Measurements from ENCODE around the gene GAN. TPM values are rescaled to one million over a fixed set of nuclear protein-coding genes. Genes with fewer than 3 reads are reported as not detected.
A peak's percentile ranks its signal among the peaks of the same experiment; 100 is the strongest.

The GAN gene
- total RNA-seq, 1 experiment from 2014 or later = 5.3 TPM

- Histone ChIP-seq H3K27me3 (ENCODE audit: low read length) (no peaks in the 10 kb centered on the region), H3K9me3 (ENCODE audit: low read length) (no peaks in the 10 kb centered on the region), H3K79me2 (ENCODE audit: low read length) (0 out of 2 replicates have a peak, but pooled peaks cover 4% of the 10 kb centered on the region), H3K36me3 (ENCODE audit: low read depth, low read length) (no peaks in the 10 kb centered on the region), H3K4me1 (ENCODE audit: insufficient read depth, low read length) (peaks cover 46% of the 10 kb centered on the region), H3F3A (ENCODE audit: low read length, unreplicated experiment) (no peaks in the 10 kb centered on the region), H4K20me1 (ENCODE audit: low read length) (no peaks in the 10 kb centered on the region), H3K4me3 (ENCODE audit: low read length) (no peak overlapping the region), H3K4me2 (ENCODE audit: low read length) (peak overlapping the region; percentile 65), H3K9me2 (replicated peaks; ENCODE audit: low read length) (no peaks in the 10 kb centered on the region), H3K9ac (ENCODE audit: low read length) (peak overlapping the region; percentile 77), H2AFZ (ENCODE audit: low read length) (no peak overlapping the region), H3K27ac (ENCODE audit: low read length) (peak overlapping the region; percentile 99)
- TF ChIP-seq EZH2 (IDR thresholded peaks at IDR 0.05; ENCODE audit: low read length, unreplicated experiment) = no peak
- TF ChIP-seq CTCF (conservative IDR thresholded peaks at IDR 0.05; ENCODE audit: low read depth, low read length) = no peak
- no peak for TF ChIP-seq EZH2phosphoT487 (IDR thresholded peaks at IDR 0.05; ENCODE audit: borderline replicate concordance, low read length)
- POLR2A ChIA-PET (ENCODE audit: unreplicated experiment) = interaction anchor here (0.6 to 1.0 kb wide), 2 partner anchors 249 to 461 kb away, joined by 3 read pairs; no protein-coding TSS in a partner anchor
- intact Hi-C loops (cut with micrococcal nuclease) = loop anchor here (2.0 to 5.0 kb wide), 4 partner anchors 41 to 317 kb away; no protein-coding TSS in a partner anchor
- ATAC-seq (peak; percentile 67), DNase-seq (peak; percentile 96)
- BruUV-seq (replicated peaks) = no TSS peak
- CTCF ChIA-PET = no interaction called here
Observed at GRCh38 chr16:81405702-81406113, 90.9 kb downstream of the GAN start.

GRCh38 chr16:81408409-81408950, 93.7 kb downstream of the GAN start:
- ChIA-PET POLR2A (ENCODE audit: unreplicated experiment) (no interaction called here), CTCF (no interaction called here)
- ATAC-seq = no peak
- H3F3A ChIP-seq (ENCODE audit: low read length, unreplicated experiment) = no peaks in the 10 kb centered on the region
- H3K9me2 ChIP-seq (replicated peaks; ENCODE audit: low read length) = no peaks in the 10 kb centered on the region
- H3K9me3 ChIP-seq (ENCODE audit: low read length) = no peaks in the 10 kb centered on the region
- no peak for DNase-seq
- H3K27ac ChIP-seq (ENCODE audit: low read length) = peak overlapping the region; percentile 100
- H2AFZ ChIP-seq (ENCODE audit: low read length) = no peak overlapping the region
- H3K27me3 ChIP-seq (ENCODE audit: low read length) = no peaks in the 10 kb centered on the region
- H3K79me2 ChIP-seq (ENCODE audit: low read length) = 0 out of 2 replicates have a peak, but pooled peaks cover 4% of the 10 kb centered on the region
- H3K4me1 ChIP-seq (ENCODE audit: insufficient read depth, low read length) = peaks cover 34% of the 10 kb centered on the region
- TF ChIP-seq EZH2 (IDR thresholded peaks at IDR 0.05; ENCODE audit: low read length, unreplicated experiment) = no peak
- no peaks in the 10 kb centered on the region for H3K36me3 ChIP-seq (ENCODE audit: low read depth, low read length)
- H3K4me2 ChIP-seq (ENCODE audit: low read length) = no peak overlapping the region
- H4K20me1 ChIP-seq (ENCODE audit: low read length) = no peaks in the 10 kb centered on the region
- no TSS peak for BruUV-seq (replicated peaks)
- intact Hi-C loops (cut with micrococcal nuclease) = loop anchor here (5.0 kb wide), 2 partner anchors 84 to 174 kb away; no protein-coding TSS in a partner anchor
- no peak overlapping the region for H3K4me3 ChIP-seq (ENCODE audit: low read length)
- H3K9ac ChIP-seq (ENCODE audit: low read length) = 0 out of 2 replicates have a peak overlapping the region, but pooled peaks have one; percentile 91

GRCh38 chr16:81409016-81409556, 94.3 kb downstream of the GAN start:
- Histone ChIP-seq H3K9me3 (ENCODE audit: low read length) (no peaks in the 10 kb centered on the region), H3F3A (ENCODE audit: low read length, unreplicated experiment) (no peaks in the 10 kb centered on the region), H3K4me3 (ENCODE audit: low read length) (no peak overlapping the region), H3K9me2 (replicated peaks; ENCODE audit: low read length) (no peaks in the 10 kb centered on the region), H4K20me1 (ENCODE audit: low read length) (no peaks in the 10 kb centered on the region), H3K27ac (ENCODE audit: low read length) (no peak overlapping the region), H3K9ac (ENCODE audit: low read length) (no peak overlapping the region), H3K79me2 (ENCODE audit: low read length) (0 out of 2 replicates have a peak, but pooled peaks cover under 1% of the 10 kb centered on the region), H3K4me2 (ENCODE audit: low read length) (no peak overlapping the region), H3K36me3 (ENCODE audit: low read depth, low read length) (no peaks in the 10 kb centered on the region), H3K4me1 (ENCODE audit: insufficient read depth, low read length) (peaks cover 30% of the 10 kb centered on the region), H2AFZ (ENCODE audit: low read length) (no peak overlapping the region), H3K27me3 (ENCODE audit: low read length) (no peaks in the 10 kb centered on the region)
- BruUV-seq (replicated peaks) = no TSS peak
- DNase-seq = no peak
- no peak for ATAC-seq
- TF ChIP-seq EZH2 (IDR thresholded peaks at IDR 0.05; ENCODE audit: low read length, unreplicated experiment) (no peak), EZH2phosphoT487 (IDR thresholded peaks at IDR 0.05; ENCODE audit: borderline replicate concordance, low read length) (no peak), CTCF (conservative IDR thresholded peaks at IDR 0.05; ENCODE audit: low read depth, low read length) (no peak)
- POLR2A ChIA-PET (ENCODE audit: unreplicated experiment) = no interaction called here
- intact Hi-C loops (cut with micrococcal nuclease) = loop anchor here (5.0 kb wide), 2 partner anchors 83 to 173 kb away; no protein-coding TSS in a partner anchor
- CTCF ChIA-PET = no interaction called here
